GM18508 (cell line): Measurements from ENCODE around the gene NTSR2.

Experiments used
- ATAC-seq: cut with Tn5 transposase; IDR thresholded peaks from one replicate; pipeline ENCODE4 v1.9.1; 2021; ENCODE audit warnings: moderate number of reproducible peaks; ENCODE audit not compliant: insufficient read depth, unreplicated experiment

Gene NTSR2

GRCh38 chr2:11633923-11634478 is 36.0 kb downstream of the NTSR2 start:
- ATAC-seq = no peak

- no peak for ATAC-seq
Observed at GRCh38 chr2:11631462-11631861, 38.5 kb downstream of the NTSR2 start.

DNA sequence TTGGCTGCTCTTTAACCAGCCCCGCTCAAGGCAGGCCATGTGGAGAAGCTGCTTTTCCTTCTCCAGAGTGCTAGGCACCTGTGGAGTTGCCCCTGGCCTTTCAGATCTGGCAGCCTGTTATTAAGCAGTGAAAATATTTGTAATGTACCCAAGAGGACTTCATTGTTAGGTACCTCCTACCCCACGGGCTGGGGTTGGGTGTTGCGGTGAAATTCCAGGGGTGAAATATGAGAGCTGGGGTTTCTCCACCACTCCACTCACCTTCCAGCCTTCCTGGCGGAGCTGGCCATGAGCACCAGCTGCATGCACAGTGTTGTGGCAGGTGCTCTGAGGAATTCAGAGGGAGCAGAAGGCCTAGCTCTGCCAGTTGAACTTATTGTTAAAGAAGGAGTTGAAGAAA is 39.1 kb downstream of the NTSR2 start:
- no peak for ATAC-seq

- ATAC-seq = no peak
Observed at GRCh38 chr2:11629851-11630250, 40.1 kb downstream of the NTSR2 start.

DNA sequence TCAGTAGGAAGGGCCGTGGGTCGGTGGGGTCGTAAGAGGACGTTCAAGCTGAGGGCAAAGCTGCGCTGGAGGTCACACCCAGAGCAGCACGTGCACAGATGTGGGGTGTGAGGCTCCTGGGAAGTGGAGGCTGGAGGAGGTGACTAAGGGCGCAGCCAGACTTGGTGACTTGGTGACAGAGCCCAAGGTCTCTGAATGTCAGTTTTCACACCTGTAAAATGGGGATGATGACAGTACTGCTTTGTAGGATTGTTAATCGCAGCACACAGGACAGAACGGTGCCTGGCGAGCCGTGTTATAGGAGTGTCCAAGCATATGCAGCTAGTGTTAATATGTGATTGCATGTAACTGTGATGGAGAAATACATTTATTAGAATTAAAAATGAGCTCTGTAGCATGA is 40.8 kb downstream of the NTSR2 start:
- no peak for ATAC-seq

- no peak for ATAC-seq
Observed at GRCh38 chr2:11628675-11629074, 41.3 kb downstream of the NTSR2 start.

- no peak for ATAC-seq
Observed at GRCh38 chr2:11625671-11626070, 44.3 kb downstream of the NTSR2 start.

- no peak for ATAC-seq
Observed at GRCh38 chr2:11624893-11625292, 45.1 kb downstream of the NTSR2 start.

DNA sequence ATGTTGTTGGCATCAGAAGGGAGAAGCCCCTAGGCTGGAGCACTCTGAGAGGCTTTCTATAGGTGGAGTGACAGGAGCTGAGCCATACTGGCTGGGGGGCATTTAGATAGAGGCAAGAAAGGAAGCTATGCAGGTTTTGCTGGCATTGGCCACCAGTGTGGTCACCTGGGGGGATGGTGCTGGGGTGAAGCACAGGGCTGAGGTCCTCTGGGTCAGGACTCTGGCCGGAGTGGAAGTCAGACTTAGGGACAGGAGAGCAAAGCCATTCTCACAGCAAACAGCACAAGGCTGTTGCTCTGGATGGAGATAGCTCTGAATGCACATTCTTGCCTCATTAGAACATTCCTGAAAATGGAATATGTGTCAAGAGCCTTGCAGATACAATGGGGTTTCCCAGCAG is 47.4 kb downstream of the NTSR2 start:
- no peak for ATAC-seq

DNA sequence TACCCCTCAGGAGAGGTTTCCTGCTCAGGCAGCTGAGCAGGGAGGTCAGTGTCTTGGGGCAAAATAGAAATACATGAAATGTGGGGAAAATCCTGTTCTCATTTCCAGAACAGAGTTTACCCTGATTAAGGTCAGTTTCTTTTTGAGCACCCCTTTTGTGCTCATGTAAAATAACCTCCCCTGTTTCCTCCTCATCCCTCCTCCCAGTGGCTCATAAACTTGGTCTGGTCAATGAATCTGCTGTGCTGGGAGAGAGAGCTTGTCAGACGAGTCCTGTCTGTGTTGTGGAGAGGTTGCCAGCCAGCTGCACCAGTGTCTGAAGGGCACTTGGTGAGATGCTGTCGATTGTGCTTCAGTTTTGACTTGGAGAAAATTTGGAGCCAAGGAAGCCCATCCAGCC is 48.6 kb downstream of the NTSR2 start:
- ATAC-seq = no peak

GRCh38 chr2:11618708-11619062 is 51.3 kb downstream of the NTSR2 start:
- no peak for ATAC-seq

DNA sequence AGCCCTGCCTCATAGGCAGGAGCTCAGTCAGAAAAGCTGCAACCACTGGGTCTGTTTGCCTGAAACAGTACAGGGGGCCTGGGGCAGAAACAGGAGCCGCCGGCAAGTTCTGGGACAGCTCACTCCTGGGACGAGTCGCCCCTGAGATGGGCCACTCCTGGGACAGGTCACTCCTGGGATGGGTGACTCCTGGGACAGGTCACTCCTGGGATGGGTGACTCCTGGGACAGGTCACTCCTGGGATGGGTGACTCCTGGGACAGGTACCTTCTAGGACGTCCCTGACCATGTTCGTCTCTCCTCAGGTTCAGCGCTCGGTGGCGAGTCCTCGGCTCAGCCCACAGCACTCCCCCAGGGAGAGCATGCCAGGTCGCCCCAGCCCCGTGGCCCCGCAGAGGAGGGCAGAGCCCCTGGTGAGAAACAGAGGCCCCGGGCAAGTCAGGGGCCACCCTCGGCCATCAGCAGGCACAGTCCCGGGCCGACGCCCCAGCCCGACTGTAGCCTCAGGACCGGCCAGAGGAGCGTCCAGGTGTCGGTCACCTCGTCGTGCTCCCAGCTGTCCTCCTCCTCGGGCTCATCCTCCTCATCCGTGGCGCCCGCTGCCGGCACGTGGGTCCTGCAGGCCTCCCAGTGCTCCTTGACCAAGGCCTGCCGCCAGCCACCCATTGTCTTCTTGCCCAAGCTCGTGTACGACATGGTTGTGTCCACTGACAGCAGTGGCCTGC is 51.8 kb downstream of the NTSR2 start:
- ATAC-seq = no peak

DNA sequence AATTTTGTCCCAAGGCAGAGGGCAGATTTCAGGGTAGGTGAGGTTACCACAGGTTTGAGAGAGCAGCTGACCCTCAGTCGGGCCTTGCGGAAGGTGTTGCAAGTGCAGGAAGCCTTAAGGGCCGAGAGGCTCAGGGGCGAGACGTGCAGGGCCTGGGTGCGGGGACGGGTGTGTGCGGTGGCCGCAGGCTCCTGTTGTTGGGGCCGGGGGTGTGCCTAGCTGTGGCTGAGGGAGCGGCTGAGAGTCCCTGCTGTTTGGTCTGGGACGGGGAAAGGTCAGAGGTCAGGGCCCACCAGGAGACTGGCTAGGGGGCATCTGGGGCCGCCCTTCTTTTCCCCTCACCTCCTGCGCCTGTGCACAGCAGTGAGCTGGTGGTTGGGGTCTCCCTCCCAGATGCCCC is 52.5 kb downstream of the NTSR2 start:
- no peak for ATAC-seq

DNA sequence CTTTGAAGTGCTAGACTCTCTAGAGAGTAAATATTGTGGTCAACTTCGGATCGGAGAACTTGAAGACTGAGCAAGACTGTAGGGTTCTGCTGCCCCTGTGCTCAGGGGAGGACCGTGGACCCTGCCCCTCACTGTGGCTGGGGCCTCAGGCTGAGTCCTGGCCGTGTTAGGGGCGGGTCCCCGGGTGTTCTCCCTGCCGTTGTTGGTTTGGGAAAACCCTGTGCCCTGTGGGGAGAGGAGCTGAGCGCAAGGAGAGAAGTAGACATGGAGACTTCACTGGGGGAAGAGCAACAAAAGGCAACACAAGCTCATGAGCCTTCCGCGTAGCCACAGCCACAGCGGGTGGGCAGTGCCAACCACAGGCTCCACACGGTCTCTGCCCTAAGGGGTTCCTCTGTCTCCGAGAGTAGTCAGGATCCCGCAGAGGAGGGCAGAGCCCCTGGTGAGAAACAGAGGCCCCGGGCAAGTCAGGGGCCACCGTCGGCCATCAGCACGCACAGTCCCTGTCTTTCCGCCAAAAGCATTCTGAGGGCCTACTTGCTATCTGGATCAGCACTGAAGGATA is 53.1 kb downstream of the NTSR2 start:
- ATAC-seq = no peak

GRCh38 chr2:11616097-11616687 is 53.8 kb downstream of the NTSR2 start:
- ATAC-seq = no peak

DNA sequence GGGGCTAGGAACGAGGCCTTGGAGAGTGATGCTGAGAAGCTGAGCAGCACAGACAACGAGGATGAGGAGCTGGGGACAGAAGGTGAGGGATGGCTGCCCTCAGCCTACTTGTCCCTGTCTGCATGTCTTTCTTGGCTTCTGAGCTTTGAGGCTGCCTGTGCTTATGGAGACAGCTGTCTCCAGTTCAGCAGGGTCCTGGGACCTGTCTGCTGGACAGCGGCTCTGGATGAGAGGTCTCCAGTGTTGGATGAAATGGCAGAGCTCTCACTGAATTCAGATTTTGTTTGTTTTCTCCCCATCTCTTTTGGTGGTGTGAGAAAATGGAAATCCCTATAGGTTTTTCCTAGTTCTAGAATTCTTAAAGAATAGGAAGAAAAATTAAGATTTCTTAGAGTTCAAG is 54.8 kb downstream of the NTSR2 start:
- ATAC-seq = no peak

DNA sequence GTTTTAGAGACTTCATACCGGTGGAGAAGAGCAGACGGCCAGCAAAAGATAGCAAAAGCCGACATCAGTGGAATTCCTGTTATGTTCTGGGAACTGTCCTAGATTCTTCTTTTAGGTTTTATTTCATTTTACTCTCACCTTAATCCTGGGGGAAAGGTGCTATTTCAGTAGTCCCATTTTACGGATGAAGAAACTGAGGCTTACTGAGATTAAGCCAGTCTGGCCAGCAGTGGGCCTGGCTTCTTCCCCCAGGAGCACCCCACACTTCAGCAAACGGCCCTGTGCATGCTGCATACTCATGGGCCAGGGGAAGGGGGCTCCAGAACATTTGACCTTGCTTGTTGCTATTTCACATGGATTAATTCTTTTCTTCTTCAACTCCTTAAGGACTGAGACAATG is 56.7 kb downstream of the NTSR2 start:
- ATAC-seq = no peak

GRCh38 chr2:11612553-11613215 is 57.3 kb downstream of the NTSR2 start:
- no peak for ATAC-seq

- ATAC-seq = no peak
Observed at GRCh38 chr2:11611251-11611650, 58.7 kb downstream of the NTSR2 start.

DNA sequence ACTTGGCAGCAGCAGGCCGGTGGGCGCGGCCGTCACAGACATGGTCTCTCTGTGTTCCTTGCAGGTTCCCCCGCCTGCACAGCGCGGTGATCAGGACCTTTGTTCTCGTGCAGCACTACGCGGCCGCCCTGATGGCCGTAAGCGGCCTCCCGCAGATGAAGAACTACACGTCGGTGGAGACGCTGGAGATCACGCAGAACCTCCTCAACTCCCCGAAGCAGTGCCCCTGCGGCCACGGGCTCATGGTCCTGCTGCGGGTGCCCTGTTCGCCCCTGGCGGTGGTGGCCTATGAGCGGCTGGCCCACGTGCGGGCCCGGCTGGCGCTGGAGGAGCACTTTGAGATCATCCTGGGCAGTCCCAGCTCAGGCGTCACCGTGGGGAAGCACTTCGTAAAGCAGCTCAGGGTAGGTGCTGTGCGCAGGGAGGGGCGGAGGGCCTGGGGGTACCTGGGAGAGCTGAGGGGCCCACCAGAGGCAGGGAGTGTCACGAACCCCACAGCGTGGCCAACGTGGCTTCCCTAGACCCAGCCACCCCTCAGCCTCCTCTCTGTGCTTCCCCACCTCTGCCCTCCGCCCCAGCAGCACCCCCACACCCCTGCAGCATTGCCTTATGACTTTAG is 59.3 kb downstream of the NTSR2 start:
- no peak for ATAC-seq
